Vagina (tissue), 2 donors: ENCODE measurements around the gene VWA5B2.

ENCODE experiments used
- POLR2A ChIP-seq, 2 donors: fragments of 450-650 bp; IDR thresholded peaks; one replicate each; pipeline ENCODE4 v1.6.1; 2017; ENCODE audit warnings: antibody characterized with exemption in 2 of 2, mild to moderate bottlenecking in 2 of 2, moderate library complexity in 2 of 2
- TF ChIP-seq, protein P1 (sequence below), 3 experiments: fragments of 450-650 bp in 2 of 3; fragments of 200-600 bp in 1 of 3; sonication (generic) in 1 of 3; IDR thresholded peaks; one replicate each; pipeline ENCODE4 v1.5.1; 2017 to 2019; ENCODE audit warnings: antibody characterized with exemption in 3 of 3, mild to moderate bottlenecking in 2 of 3, moderate library complexity in 2 of 3

DNA sequence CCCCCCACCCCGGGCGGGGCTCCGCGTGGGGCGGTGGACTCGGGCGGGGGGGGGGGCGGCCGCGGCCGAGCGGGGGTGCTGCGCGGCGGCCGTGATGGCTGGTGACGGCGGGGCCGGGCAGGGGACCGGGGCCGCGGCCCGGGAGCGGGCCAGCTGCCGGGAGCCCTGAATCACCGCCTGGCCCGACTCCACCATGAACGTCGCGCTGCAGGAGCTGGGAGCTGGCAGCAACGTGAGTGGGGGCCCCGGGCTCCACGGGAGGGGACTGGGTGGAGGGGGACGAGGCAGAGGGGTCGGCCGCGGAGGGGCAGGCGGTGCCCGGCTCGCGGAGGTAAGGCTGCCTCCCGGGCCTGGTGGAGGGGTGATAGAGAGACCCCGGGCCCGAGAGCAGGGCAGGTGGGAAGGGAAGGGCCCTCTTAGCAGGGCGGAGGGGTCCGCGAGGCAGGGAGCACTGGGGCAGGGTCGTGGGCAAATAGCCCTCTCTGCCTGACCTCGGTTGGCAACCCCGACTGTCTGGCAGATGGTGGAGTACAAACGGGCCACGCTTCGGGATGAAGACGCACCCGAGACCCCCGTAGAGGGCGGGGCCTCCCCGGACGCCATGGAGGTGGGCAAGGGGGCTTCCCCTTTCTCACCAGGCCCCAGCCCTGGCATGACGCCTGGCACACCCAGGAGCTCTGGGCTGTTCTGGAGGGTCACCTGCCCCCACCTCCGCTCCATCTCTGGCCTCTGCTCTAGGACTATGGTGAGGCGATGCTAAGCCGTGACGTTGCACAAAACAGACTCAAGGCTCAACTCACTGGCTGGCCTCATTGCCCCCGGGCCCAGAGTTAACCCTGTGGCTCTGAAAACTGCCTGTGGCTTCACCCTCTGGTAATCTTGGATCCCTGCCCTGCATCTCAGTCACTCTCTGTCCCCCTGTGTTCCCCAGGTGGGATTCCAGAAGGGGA lies 46.9 kb downstream of the VWA5B2 start, which contains the start of gene ECE2:
- TF ChIP-seq, protein P1, sequence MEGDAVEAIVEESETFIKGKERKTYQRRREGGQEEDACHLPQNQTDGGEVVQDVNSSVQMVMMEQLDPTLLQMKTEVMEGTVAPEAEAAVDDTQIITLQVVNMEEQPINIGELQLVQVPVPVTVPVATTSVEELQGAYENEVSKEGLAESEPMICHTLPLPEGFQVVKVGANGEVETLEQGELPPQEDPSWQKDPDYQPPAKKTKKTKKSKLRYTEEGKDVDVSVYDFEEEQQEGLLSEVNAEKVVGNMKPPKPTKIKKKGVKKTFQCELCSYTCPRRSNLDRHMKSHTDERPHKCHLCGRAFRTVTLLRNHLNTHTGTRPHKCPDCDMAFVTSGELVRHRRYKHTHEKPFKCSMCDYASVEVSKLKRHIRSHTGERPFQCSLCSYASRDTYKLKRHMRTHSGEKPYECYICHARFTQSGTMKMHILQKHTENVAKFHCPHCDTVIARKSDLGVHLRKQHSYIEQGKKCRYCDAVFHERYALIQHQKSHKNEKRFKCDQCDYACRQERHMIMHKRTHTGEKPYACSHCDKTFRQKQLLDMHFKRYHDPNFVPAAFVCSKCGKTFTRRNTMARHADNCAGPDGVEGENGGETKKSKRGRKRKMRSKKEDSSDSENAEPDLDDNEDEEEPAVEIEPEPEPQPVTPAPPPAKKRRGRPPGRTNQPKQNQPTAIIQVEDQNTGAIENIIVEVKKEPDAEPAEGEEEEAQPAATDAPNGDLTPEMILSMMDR (IDR thresholded peaks at IDR 0.05): no peak
- TF ChIP-seq POLR2A (IDR thresholded peaks at IDR 0.05): no peak
